NCI-H146 (cell line): Measurements from ENCODE around the gene MEGF6.

Experiments used
- DNase-seq: peaks from one replicate; lab custom pipeline; 2025; lab: John Stamatoyannopoulos, UW

Gene MEGF6, protein sequence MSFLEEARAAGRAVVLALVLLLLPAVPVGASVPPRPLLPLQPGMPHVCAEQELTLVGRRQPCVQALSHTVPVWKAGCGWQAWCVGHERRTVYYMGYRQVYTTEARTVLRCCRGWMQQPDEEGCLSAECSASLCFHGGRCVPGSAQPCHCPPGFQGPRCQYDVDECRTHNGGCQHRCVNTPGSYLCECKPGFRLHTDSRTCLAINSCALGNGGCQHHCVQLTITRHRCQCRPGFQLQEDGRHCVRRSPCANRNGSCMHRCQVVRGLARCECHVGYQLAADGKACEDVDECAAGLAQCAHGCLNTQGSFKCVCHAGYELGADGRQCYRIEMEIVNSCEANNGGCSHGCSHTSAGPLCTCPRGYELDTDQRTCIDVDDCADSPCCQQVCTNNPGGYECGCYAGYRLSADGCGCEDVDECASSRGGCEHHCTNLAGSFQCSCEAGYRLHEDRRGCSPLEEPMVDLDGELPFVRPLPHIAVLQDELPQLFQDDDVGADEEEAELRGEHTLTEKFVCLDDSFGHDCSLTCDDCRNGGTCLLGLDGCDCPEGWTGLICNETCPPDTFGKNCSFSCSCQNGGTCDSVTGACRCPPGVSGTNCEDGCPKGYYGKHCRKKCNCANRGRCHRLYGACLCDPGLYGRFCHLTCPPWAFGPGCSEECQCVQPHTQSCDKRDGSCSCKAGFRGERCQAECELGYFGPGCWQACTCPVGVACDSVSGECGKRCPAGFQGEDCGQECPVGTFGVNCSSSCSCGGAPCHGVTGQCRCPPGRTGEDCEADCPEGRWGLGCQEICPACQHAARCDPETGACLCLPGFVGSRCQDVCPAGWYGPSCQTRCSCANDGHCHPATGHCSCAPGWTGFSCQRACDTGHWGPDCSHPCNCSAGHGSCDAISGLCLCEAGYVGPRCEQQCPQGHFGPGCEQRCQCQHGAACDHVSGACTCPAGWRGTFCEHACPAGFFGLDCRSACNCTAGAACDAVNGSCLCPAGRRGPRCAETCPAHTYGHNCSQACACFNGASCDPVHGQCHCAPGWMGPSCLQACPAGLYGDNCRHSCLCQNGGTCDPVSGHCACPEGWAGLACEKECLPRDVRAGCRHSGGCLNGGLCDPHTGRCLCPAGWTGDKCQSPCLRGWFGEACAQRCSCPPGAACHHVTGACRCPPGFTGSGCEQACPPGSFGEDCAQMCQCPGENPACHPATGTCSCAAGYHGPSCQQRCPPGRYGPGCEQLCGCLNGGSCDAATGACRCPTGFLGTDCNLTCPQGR (N-terminal part only)

DNA sequence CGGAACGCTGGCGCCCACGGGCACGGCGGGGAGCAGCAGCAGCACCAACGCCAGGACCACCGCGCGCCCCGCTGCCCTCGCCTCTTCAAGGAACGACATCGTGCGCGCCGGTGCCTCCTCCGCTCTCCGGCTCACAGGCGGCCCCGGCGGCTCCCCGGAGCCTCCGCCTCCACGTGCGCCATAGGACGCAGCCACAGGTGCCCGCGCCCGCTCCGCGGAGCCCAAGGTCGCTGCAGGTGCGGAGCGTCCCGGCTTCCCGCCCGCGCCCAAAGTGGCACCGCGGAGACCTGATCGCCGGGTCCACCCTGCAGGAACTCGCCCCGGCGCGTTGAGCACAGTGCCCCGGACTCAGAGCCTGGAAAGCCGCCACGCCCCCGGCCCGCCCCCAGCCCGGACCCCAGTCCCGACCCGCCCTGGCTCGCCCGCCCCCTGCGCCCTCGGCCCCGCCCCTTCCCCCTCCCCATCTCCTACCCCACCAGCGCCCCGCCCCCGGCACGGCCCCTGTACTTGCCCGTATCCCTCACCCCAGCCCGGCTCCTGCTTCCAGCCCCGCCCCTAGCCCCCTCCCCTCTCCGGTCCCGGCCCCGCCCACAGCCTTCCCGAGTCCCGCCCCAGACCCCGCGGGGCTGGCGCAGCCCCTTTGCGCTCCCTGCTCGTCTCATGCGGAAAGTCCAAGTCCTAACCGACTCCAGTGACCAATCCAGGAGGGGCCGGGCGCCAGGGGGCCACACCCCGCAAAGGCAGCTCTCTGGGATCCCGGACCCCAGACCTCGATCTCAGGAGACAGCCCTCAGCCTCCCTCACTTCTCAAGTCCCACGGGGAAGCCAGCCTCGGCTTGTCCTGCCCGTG, at the start of gene MEGF6:
Gene MEGF6 (minus strand): TSS at position 339 of the 850 bp plus-strand sequence. CDS start 240 bp downstream, at position 99.
- peak; percentile 83 for DNase-seq

DNA sequence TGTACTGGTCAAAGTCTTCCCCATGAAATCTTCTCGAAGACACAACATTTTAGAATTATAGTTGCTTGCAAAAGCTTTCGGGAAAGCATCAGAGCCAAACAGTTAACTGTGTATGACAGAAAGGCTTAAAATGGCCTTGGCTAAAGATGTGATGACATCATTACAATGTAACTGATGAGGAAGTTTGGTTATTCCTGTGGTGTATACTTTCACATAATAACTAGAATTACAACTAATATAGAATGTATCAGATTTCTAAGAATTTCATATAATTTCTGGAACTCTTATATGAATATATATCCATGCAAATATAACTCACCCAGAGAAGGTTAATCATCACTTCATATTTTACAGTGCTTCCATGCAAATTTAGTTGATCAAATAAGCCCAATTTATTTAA, 49.4 kb upstream of the MEGF6 start:
- DNase-seq: no peak

DNA sequence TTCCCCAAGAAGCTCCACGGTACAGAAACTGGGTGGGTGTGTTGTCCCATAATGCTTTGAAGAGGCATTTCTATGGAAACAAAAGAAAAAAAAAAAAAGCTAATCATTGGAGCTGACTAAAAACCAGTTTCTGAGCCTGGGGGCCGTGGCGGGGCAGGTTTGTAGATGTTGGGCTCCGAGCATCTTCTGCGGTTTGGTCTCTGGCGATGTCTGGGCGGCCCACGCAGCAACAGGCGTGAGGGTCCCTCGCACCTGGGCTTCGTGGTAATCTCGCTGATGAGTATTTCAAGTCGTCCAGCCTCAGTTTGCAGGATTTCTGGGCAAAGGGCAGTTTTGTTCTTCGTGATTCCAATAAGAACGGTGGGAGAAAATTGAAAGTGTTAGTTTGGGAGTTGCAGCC, 47.8 kb upstream of the MEGF6 start:
- no peak for DNase-seq

DNA sequence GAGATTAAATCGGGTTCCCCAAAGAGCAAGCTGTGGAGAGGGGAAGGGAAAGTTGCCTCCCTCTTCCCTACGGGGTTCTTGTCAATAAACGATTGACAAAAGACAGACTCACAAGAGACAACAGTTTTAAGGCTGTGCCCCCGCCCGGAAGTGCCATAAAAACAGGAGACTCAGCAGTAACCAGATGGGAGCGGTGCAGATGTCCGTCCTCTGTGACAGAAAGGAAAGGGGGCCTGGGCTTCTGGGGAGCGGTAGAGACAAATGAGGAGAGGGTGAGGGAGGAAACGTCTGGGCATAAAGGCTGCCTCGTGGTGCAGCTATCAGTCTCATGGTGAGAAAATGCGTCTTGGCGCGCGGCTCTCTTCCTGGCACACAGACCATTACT, 46.9 kb upstream of the MEGF6 start:
- DNase-seq: no peak

DNA sequence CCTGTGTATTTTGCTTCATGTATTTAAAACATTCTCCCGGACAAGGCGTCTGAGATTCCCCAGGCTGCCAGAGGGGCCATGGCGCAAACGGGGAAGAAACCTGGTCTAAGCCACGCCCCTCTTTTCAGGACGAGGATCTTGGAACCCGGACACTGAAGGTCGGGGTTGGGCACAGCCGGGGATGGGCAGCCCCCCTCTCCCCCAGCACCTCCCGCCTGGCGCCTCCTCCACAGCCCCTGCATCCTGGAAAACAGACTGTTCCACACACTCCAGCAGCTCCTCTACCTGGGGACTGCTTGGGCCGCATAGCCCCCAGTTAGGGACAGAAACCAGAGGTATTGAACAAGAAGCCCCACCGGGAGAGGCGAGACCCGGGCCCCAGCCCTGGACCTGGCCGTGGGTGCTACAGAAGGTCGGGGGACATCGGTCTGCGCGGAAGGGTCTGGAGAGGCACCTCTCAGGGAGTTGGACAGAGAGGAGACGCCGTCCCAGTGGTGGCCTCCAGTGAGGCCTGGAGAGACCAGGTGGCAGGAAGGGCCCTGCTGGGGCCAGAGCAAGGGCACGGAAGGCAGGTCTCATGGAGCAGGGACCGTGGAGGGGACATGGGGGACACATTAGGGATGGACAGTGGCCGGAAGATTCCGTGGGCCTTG, 46.4 kb upstream of the MEGF6 start:
- no peak for DNase-seq

DNA sequence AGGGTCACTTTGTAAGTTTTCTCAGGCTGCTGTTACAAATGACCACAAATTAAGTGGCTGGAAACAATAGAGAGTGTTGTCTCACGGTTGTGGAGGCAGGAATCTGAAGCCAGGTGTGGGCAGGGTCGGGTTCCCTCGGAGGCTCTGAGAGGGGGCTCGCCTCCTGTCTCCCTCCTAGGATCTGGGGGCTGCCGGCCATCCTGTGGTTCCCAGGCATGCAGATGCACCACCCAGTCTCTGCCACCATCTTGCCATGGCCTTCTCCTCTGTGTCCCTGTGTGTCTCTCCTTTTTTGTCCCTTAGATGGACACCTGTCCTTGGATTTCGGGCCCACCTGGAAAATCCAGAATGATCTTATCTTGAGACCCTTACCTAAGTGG, 45.8 kb upstream of the MEGF6 start:
- no peak for DNase-seq

DNA sequence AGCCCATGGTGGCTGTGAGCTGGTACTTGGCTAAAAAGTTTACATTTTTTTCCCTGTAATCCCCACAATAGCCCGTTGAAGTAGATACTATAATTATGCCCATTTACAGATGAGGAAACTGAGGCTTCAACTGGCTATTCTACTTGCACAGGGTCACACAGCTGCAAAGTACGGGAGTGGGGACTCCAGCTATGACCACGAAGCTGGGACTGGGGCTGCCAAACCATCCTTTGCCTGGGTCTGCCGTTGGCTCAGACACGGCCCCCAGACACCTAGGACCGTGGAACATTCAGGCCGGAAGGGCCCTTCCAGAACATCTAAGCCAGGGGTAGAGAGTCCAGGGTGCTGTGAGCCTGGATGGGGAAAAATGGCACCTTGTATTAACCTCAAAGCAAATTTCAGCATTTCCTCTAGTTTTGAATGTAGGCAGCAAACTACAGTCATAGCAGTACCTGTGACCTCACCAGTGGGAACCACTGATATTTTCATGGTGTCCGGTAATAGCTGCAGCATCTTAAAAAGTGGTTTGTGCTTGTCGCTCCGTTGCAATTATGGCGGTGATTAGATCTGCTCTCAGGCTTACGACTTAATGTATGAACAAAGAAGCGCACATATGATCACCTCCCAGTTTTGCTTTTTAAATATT, 45.3 kb upstream of the MEGF6 start:
- DNase-seq: no peak

DNA sequence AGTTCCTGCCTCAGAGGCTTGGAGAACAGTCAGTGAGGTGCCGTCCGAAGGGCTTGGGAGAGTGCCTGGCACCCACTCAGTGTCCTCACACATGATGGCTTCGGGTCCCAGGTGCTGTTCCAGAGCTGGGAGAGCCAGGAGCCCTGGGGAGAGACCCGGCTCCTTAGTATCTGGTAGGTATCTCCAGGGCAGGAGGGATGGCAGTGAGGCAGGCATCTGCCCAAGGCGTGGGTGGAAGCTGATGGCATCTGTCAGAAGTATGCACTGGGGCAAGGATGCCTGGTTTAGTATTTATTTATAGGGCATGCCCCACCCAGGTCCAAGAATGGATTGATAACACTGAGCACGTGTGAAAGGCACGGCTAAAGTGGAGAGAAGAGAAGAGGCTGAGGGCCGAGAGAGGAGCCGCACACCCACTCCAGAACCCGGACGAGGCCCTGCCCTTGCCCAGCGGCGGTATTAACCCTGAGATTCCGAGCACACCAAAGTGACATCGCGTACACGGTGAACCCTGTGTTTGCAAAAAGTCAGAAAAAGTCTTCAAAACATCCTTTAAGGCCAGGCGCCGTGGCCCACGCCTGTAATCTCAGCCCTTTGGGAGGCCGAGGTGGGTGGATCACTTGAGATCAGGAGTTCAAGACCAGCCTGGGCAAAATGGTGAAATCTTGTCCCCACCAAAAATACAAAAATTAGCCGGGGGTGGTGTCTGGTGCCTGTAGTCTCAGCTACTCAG, 43.4 kb upstream of the MEGF6 start:
- DNase-seq: no peak

DNA sequence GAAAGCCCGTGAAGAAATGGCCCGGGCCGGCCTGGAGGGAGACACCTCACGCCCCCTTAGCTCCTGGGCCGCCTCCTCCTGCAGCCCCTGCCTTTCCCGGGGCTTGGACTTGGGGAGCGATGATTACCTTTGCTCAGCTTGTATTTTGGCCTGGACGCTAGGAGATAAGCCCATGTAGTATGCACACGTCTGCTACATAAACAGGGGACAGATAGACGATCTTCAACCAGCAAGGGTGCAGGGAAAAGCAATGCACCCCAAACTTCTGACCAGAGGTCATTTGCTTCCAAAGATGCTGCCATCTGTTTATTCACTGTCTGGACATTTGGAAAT, 41.9 kb upstream of the MEGF6 start:
- DNase-seq: no peak

DNA sequence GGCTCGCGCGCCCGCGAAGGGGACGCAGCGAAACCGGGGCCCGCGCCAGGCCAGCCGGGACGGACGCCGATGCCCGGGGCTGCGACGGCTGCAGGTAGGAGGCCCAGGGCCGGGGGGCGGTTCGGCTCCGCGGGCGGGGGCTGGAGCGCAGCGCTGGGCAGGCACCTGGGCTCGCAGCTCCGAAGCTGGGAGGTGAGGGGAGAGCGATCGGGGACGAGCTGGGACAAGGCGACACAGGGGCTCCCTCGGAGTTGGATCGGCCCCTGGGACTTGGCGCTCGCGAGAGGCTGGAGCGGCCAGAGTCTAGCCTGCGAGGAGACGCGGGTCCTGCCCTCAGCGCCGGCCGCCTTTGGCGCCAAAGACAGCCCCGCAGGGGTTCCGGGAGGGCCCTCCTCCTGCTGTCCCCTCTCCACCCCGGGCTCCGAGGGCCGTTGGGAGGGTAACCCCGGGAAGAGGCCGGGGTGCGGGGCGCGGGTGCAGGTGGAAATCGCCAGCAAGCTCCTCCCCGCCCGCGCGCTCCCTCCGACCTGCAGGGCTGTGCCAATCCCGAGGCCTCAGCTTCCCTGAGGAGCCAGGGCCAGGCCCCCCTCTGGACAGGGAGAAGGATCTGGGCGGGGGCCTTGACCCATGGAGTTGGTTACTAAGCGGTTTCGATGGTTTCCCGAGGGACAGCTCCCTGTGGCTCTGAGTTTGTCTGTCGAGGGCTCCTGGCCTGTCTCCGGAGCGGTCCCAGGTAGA, 41.4 kb upstream of the MEGF6 start:
- DNase-seq: peak; percentile 63

DNA sequence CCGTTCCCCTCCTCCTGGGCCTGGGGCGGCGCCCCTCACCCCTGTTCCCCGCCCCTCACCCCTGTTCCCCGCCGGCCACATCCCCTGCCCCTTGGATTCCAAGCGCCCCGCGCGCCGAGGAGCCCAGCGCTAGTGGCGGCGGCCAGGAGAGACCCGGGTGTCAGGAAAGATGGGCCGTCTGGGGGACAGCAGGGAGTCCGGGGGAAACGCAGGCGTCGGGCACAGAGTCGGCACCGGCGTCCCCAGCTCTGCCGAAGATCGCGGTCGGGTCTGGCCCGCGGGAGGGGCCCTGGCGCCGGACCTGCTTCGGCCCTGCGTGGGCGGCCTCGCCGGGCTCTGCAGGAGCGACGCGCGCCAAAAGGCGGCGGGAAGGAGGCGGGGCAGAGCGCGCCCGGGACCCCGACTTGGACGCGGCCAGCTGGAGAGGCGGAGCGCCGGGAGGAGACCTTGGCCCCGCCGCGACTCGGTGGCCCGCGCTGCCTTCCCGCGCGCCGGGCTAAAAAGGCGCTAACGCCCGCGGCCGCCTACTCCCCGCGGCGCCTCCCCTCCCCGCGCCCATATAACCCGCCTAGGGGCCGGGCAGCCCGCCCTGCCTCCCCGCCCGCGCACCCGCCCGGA, 40.7 kb upstream of the MEGF6 start, which contains the start of gene TP73:
Gene TP73 (plus strand): TSS at position 587 of the 618 bp plus-strand sequence. CDS start 29,850 bp downstream, outside the sequence.
- DNase-seq: peak; percentile 68

DNA sequence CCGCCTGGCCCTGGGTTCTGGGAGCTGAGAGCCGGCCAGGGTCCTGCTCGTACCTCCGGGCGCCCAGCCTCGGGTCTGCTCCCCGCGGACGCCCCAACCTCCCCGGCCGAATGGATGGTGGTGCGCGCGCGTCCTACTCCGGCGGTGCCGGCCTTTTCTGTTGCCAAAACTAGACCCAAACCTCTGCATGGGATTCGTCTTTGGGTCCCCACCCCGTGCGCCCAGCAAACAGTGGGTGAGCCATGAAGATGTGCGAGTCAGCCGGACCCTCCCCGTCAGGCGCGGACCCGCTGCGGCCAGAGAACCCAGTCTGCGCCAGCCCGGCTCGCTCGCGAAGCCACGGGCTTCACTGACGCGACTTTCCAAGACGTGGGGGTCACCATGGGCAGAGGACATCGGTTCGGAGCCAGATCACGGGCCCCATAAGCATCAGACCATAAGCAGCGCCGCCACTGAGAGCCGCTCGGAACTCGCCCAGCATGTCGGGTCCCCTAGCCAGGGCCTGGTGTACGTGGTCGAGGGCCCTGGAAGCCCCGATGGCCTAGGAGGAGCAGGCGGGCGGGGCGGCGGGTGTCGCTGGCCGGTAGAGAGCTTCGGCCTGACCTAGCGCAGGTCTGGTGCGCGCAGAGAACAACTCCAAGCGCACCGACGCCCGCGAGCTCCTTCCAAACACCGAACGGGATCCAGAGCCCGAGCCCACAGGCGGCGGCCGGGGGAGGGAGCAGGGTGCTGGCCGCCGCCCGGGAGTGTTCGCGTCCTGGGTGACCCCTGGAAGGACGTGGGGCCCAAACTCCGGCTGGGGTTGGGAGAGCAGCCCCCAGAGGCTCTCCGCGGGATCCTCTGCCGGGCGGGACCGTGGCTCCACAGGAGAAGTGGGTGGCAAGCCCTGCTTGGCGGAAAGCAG, 40.0 kb upstream of the MEGF6 start:
- DNase-seq: no peak

DNA sequence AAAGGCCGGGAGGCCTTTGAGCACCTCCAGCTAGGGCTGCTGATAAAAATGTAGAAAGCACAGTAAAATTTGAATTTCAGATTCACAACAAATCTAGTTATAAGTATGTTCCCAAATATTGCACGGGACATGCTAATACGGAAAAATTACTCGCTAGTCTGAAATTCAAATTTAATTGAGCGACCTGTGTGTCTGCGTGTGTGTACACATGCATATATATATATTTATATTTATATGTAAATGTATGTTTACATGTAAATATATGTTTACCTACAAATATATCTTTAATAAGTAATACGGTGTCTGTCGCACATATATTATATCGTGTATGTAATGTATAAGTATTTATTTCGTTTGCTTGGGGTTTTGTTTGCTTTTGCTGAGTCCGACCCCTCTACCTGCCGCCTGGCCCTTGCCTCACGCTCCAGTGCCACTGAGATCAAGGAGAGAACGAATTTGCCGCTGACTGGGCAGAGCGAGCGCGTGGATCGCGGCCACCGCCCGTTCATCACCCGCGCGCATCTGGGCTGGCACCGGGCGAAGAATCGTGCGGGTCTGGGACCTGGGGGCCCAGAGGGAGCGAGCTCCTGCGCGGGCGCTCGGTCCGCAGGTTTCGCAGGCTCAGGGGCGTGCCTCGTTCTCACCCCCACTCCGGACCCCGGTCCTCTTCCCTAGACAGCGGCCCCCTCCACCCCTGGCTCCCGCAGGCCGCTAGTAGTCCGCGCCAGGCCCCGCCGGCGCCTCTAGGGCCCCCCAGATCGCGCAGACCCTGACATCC, 39.1 kb upstream of the MEGF6 start:
- no peak for DNase-seq

DNA sequence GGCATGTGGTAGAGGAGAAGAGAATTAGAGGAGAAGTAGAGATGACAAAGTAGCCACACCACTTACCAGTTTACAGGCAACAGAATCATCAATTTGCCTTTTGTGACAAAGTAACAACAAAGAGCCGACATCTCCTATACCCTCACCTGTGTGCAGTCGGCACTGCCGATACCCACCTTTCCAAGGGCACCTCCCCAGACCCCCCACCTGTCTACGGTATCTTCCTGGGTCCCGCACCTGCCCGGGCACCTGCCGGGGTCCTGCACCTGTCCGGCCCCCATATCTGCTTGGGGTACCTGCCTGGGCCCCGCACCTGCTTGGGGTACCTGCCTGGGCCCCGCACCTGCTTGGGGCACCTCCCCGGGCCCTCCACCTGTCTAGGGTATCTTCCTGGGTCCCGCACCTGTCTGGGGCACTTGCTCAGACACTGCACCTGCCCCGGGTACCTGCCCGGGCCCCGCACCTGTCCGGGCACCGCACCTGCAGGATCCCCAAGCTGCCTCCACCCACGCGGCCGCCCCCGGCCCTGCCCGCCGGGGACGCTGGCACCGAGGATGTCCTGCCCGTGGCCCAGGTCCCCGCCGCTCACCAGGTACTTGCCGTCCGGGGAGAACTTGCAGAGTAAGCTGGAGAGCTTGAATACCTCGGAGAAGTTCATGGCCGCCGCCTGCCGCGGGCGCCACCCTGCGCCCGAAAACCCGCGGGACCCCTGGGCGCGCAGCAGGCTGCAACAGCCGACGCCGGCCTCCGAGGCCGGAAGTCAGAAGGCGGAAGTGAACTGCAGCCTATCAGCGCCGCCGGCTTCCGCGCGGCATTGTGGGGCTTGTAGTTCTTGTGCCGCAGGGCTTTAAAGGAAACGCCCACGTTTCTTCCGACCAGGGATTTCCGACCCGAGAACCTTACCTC, 38.3 kb upstream of the MEGF6 start, which contains the start of gene WRAP73:
Gene WRAP73 (minus strand): TSS at position 762 of the 906 bp plus-strand sequence. CDS start 104 bp downstream, at position 658.
- DNase-seq: peak; percentile 83

DNA sequence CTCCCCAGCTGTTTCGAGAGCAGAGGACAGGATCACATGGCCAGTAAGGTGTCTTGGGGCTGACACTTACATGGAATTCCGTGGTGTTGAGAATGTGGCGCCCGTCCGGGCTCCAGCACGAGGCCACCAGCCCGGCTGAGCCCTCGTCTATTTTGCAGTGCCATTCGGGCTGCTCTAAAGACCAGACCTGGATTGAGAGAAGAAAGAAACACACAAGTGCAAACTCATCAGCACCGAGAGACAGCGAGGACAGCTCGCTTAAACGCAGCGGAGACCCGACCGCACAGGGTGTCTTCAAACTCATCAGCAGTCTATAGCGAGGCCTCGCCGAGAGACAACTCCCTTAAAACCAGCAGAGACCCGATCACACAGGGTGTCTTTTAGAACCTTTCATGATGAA, 35.3 kb upstream of the MEGF6 start:
- DNase-seq: no peak
